Measurements from ENCODE around the gene APOLD1.

Gene APOLD1

GRCh38 chr12:12839873-12840579 is 54.6 kb downstream of the APOLD1 start:
- no peak for DNase-seq (ENCODE audit: low read depth)

DNA sequence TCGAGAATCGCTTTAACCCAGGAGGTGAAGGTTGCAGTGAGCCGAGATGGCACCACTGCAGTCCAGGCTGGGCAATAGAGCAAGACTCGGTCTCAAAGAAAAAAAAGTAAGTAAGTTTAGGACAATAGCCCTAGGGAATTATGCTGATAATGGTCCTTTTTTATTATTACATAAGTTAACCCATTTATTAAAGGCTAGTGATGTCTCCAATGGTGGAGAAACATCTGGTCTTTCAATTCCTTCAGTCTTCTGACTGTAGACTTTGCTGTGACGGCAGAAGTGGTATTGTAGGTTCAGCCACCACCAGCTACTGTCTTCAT is 55.1 kb downstream of the APOLD1 start:
- no peak for DNase-seq (ENCODE audit: low read depth)
